CD8-positive, alpha-beta memory T cell (primary cell): ENCODE measurements around the gene JKAMP. TPM values are rescaled to one million over a fixed set of nuclear protein-coding genes. Genes with fewer than 3 reads are reported as not detected.

ENCODE experiments used
- CTCF ChIA-PET: fragments of 350-600 bp; sonication (Branson Sonifier 250); formaldehyde crosslinking; loops from one replicate; lab custom pipeline; 2021; ENCODE audit warnings: antibody characterized with exemption; lab: Charles Lee
- POLR2A ChIA-PET: fragments of 350-600 bp; sonication (Branson Sonifier 250); formaldehyde crosslinking; loops from one replicate; lab custom pipeline; 2021; ENCODE audit warnings: antibody characterized with exemption; lab: Charles Lee
- DNase-seq, 5 donors: peaks; one replicate each; pipeline versions ENCODE4 v3.0.0 to v3.0.0-alpha.2; 2020 to 2022; ENCODE audit warnings: mixed read lengths in 1 of 5
- H3K27ac ChIP-seq: one replicate; pipeline ENCODE4 v1.7.0; 2013; ENCODE audit warnings: low read depth, mild to moderate bottlenecking, low read length, moderate library complexity
- H3K27me3 ChIP-seq: 2 replicates; pipeline ENCODE4 v1.7.0; 2013; ENCODE audit warnings: low read length, mild to moderate bottlenecking; ENCODE audit not compliant: insufficient read depth, poor library complexity, severe bottlenecking
- H3K36me3 ChIP-seq: 2 replicates; pipeline ENCODE4 v1.7.0; 2013; ENCODE audit warnings: mild to moderate bottlenecking, low read length, moderate library complexity; ENCODE audit not compliant: insufficient read depth
- H3K4me1 ChIP-seq: 2 replicates; pipeline ENCODE4 v1.7.0; 2013; ENCODE audit warnings: mild to moderate bottlenecking, low read length, moderate library complexity; ENCODE audit not compliant: insufficient read depth
- H3K4me3 ChIP-seq: 2 replicates; pipeline ENCODE4 v1.7.0; 2013; ENCODE audit warnings: mild to moderate bottlenecking, low read length
- H3K9me3 ChIP-seq: 2 replicates; pipeline ENCODE4 v1.7.0; 2013; ENCODE audit warnings: mild to moderate bottlenecking, low read length
- H3K27ac Mint-ChIP-seq, 8 donors: one replicate each; pipeline ENCODE4 v1.8.0; 2020 to 2021; ENCODE audit warnings: mixed read lengths in 8 of 8, mild to moderate bottlenecking in 6 of 8, inconsistent platforms in 3 of 8, moderate library complexity in 3 of 8
- H3K27me3 Mint-ChIP-seq, 2 donors: one replicate each; pipeline ENCODE4 v1.8.0; 2020 to 2021; ENCODE audit warnings: mixed read lengths in 2 of 2, mild to moderate bottlenecking in 1 of 2, moderate library complexity in 1 of 2
- H3K36me3 Mint-ChIP-seq, 3 donors: one replicate each; pipeline ENCODE4 v1.8.0; 2020 to 2021; ENCODE audit warnings: mixed read lengths in 3 of 3, inconsistent platforms in 1 of 3, mild to moderate bottlenecking in 1 of 3
- H3K4me1 Mint-ChIP-seq, 3 donors: one replicate each; pipeline ENCODE4 v1.8.0; 2020 to 2021; ENCODE audit warnings: mixed read lengths in 3 of 3, inconsistent platforms in 1 of 3, mild to moderate bottlenecking in 1 of 3
- H3K4me3 Mint-ChIP-seq, 7 donors: one replicate each; pipeline ENCODE4 v1.8.0; 2020 to 2021; ENCODE audit warnings: mixed read lengths in 7 of 7, mild to moderate bottlenecking in 6 of 7, moderate library complexity in 4 of 7, inconsistent platforms in 2 of 7
- H3K9me3 Mint-ChIP-seq, 5 donors: one replicate each; pipeline ENCODE4 v1.8.0; 2020 to 2022; ENCODE audit warnings: mixed read lengths in 5 of 5, mild to moderate bottlenecking in 3 of 5, moderate library complexity in 2 of 5, inconsistent platforms in 1 of 5
- polyA plus RNA-seq: library from polyadenylated mRNA; unstranded; fragments of 300-500 nt; fragmentation: Illumina TruSeq; gene quantifications from one replicate; pipeline ENCODE4 v1.2.3, GENCODE V29; 2021
- total RNA-seq, 2 experiments: library from RNA; stranded (reverse); gene quantifications; one replicate each; pipeline ENCODE4 v1.2.3, GENCODE V29; 2021

JKAMP gene
- total and polyA plus RNA-seq, 3 experiments from 2014 or later: 22.3 to 57.0 (median 30.4) TPM

GRCh38 chr14:59543873-59544272 is 59.6 kb downstream of the JKAMP start:
- H3K27ac Mint-ChIP-seq: no peak overlapping the region
- ChIA-PET CTCF (no interaction called here), POLR2A (no interaction called here)
- Histone ChIP-seq H3K27ac (no peak overlapping the region), H3K36me3 (no peaks in the 10 kb centered on the region), H3K4me1 (no peaks in the 10 kb centered on the region), H3K9me3 (no peaks in the 10 kb centered on the region), H3K27me3 (no peaks in the 10 kb centered on the region), H3K4me3 (no peak overlapping the region)
- no peak for DNase-seq
- no peak overlapping the region for H3K4me3 Mint-ChIP-seq
- H3K4me1 Mint-ChIP-seq: no peaks in the 10 kb centered on the region
- peaks cover 0 to 2% (median 0%) of the 10 kb centered on the region in 5 donors for H3K9me3 Mint-ChIP-seq
- no peaks in the 10 kb centered on the region for H3K36me3 Mint-ChIP-seq
- peaks cover 18 to 34% of the 10 kb centered on the region in 2 donors for H3K27me3 Mint-ChIP-seq

- no peak for DNase-seq
- peaks cover 0 to 4% (median 2%) of the 10 kb centered on the region in 5 donors for H3K9me3 Mint-ChIP-seq
- H3K36me3 ChIP-seq: no peaks in the 10 kb centered on the region
- H3K27ac Mint-ChIP-seq: no peak overlapping the region
- ChIA-PET POLR2A (no interaction called here), CTCF (no interaction called here)
- peaks cover 19 to 38% of the 10 kb centered on the region in 2 donors for H3K27me3 Mint-ChIP-seq
- no peaks in the 10 kb centered on the region for H3K4me1 ChIP-seq
- no peaks in the 10 kb centered on the region for H3K27me3 ChIP-seq
- no peak overlapping the region for H3K4me3 Mint-ChIP-seq
- H3K27ac ChIP-seq: no peak overlapping the region
- H3K4me3 ChIP-seq: no peak overlapping the region
- no peaks in the 10 kb centered on the region for H3K9me3 ChIP-seq
- H3K36me3 Mint-ChIP-seq: no peaks in the 10 kb centered on the region
- no peaks in the 10 kb centered on the region for H3K4me1 Mint-ChIP-seq
Observed at GRCh38 chr14:59547310-59547709, 63.0 kb downstream of the JKAMP start.

Other genes with a start within 250 kb of the JKAMP start
- under 1 TPM; 0.73 to 0.90 TPM for gene GPR135, start 19.1 kb upstream of the JKAMP start, total RNA-seq
- 0.64 TPM for gene GPR135, start 19.1 kb upstream of the JKAMP start, polyA plus RNA-seq
- 10 to 100 TPM in 1 of 2 experiments, 1 to 10 TPM in 1; 8.1 to 10.1 TPM for gene L3HYPDH, start 109 bp upstream of the JKAMP start, total RNA-seq
- 2.6 TPM for gene L3HYPDH, start 109 bp upstream of the JKAMP start, polyA plus RNA-seq
- gene CCDC175, start 92.3 kb downstream of the JKAMP start, total RNA-seq: not detected
- gene CCDC175, start 92.3 kb downstream of the JKAMP start, polyA plus RNA-seq: not detected